Measurements from ENCODE around the gene PTPRM.

PTPRM gene

GRCh38 chr18:7764405-7764804 lies 197.3 kb downstream of the PTPRM start:
- H3K27ac ChIP-seq: no peak overlapping the region

GRCh38 chr18:7766346-7766745 lies 199.2 kb downstream of the PTPRM start:
- intact Hi-C loops (cut with DNase I; ENCODE audit: low total_unique reads): no loop called here
- no peaks in the 10 kb centered on the region for H3K36me3 ChIP-seq
- H3K4me1 ChIP-seq: peaks cover 0 to 14% (median under 1%) of the 10 kb centered on the region in 4 donors
- H3K4me3 ChIP-seq: no peak overlapping the region
- no peaks in the 10 kb centered on the region for H3K27me3 ChIP-seq
- DNase-seq: no peak
- no peak overlapping the region for H3K27ac ChIP-seq
- no peaks in the 10 kb centered on the region for H3K9me3 ChIP-seq
- TF ChIP-seq CTCF (IDR thresholded peaks at IDR 0.05): no peak

More at GRCh38 chr18:7764405-7764804, 197.3 kb downstream of the PTPRM start:
- no peak overlapping the region for H3K4me3 ChIP-seq
- no peak for TF ChIP-seq CTCF (IDR thresholded peaks at IDR 0.05)
- peaks cover 0 to 19% (median 1%) of the 10 kb centered on the region in 4 donors for H3K4me1 ChIP-seq
- no peak for DNase-seq
- H3K27me3 ChIP-seq: no peaks in the 10 kb centered on the region
- intact Hi-C loops (cut with DNase I; ENCODE audit: low total_unique reads): no loop called here
- H3K36me3 ChIP-seq: no peaks in the 10 kb centered on the region
- H3K9me3 ChIP-seq: no peaks in the 10 kb centered on the region

- intact Hi-C loops (cut with DNase I; ENCODE audit: low total_unique reads): no loop called here
- Histone ChIP-seq H3K9me3 (no peaks in the 10 kb centered on the region), H3K4me3 (no peak overlapping the region), H3K27ac (no peak overlapping the region), H3K4me1 (peaks cover 0 to 15% (median 0%) of the 10 kb centered on the region in 4 donors), H3K27me3 (no peaks in the 10 kb centered on the region), H3K36me3 (no peaks in the 10 kb centered on the region)
- no peak for DNase-seq
- TF ChIP-seq CTCF (IDR thresholded peaks at IDR 0.05): no peak
Measured at GRCh38 chr18:7766817-7767216, 199.7 kb downstream of the PTPRM start.

GRCh38 chr18:7770908-7771307 lies 203.8 kb downstream of the PTPRM start:
- intact Hi-C loops (cut with DNase I; ENCODE audit: low total_unique reads): no loop called here
- no peak for TF ChIP-seq CTCF (IDR thresholded peaks at IDR 0.05)

GRCh38 chr18:7772510-7772888 lies 205.4 kb downstream of the PTPRM start:
- Histone ChIP-seq H3K9me3 (no peaks in the 10 kb centered on the region), H3K27ac (no peak overlapping the region), H3K36me3 (no peaks in the 10 kb centered on the region), H3K4me1 (peaks cover 0 to 12% (median 0%) of the 10 kb centered on the region in 4 donors), H3K4me3 (no peak overlapping the region), H3K27me3 (no peaks in the 10 kb centered on the region)
- intact Hi-C loops (cut with DNase I; ENCODE audit: low total_unique reads): no loop called here
- no peak for DNase-seq
- TF ChIP-seq CTCF (IDR thresholded peaks at IDR 0.05): no peak

More at GRCh38 chr18:7770908-7771307, 203.8 kb downstream of the PTPRM start:
- no peaks in the 10 kb centered on the region for H3K9me3 ChIP-seq
- H3K27me3 ChIP-seq: no peaks in the 10 kb centered on the region
- no peak overlapping the region for H3K27ac ChIP-seq
- no peaks in the 10 kb centered on the region for H3K36me3 ChIP-seq
- peaks cover 0 to 18% (median 0%) of the 10 kb centered on the region in 4 donors for H3K4me1 ChIP-seq
- DNase-seq: no peak
- H3K4me3 ChIP-seq: no peak overlapping the region

GRCh38 chr18:7772951-7773350 lies 205.8 kb downstream of the PTPRM start:
- H3K36me3 ChIP-seq: no peaks in the 10 kb centered on the region
- TF ChIP-seq CTCF (IDR thresholded peaks at IDR 0.05): no peak
- no peaks in the 10 kb centered on the region for H3K9me3 ChIP-seq
- H3K27ac ChIP-seq: no peak overlapping the region
- intact Hi-C loops (cut with DNase I; ENCODE audit: low total_unique reads): no loop called here
- DNase-seq: no peak
- H3K27me3 ChIP-seq: no peaks in the 10 kb centered on the region
- peaks cover 0 to 12% (median 0%) of the 10 kb centered on the region in 4 donors for H3K4me1 ChIP-seq
- no peak overlapping the region for H3K4me3 ChIP-seq

Measured in tibial artery (tissue), 4 donors.